GM18517 (cell line): ENCODE data around the gene RAB3GAP2.
"Not testable (repeated sequence)": the region's sequence is repeated elsewhere in the genome, so short reads cannot be mapped to it uniquely, and the experiment has no call there.

Experiments
- ATAC-seq: cut with Tn5 transposase; IDR thresholded peaks from one replicate; pipeline ENCODE4 v1.9.1; 2021; ENCODE audit warnings: mild to moderate bottlenecking, moderate library complexity; ENCODE audit not compliant: unreplicated experiment

RAB3GAP2 gene

DNA sequence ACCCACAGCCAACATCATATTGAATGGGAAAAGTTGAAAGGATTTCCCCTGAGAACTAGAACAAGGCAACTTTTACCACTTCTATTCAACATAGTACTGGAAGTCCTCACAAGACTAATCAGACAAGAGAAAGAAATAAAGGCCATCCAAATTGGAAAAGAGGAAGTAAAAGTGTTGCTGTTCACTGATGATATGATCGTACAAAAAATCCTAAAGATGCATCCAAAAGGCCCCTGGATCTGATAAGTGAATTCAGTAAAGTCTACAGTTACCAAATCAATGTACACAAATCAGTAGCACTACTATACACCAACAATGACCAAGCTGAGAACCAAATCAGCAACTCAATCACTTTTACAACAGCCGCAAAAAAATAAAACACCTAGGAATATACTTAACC, 28.3 kb downstream of the RAB3GAP2 start:
- ATAC-seq, result no peak

DNA sequence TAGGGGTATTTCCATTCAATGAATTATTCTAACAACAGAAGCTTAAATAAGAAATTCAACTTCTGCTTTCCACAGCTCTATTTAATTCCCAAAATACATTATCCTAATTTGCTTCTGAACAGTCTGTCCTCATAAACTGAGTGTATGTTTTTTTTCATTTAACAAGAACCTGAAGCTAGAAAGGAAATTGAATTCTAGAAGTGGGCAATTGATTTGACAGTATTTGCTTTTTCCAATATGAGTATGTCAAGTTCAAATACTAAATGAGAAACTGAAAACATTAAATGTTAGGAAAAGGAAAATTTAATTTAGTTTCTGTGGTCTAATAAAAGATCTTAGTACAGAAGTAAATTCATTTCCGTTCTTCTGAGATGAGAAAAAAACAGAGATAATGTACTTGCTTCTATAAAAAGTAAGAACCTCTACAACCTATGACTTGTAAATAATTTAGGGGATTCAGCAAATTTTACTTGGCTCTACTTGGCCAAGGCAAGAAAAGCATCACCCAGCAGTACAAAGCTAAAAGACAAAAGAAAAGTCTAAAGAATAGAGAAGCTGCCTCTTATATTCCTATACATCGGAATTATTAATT, 31.1 kb downstream of the RAB3GAP2 start:
- no peak for ATAC-seq

DNA sequence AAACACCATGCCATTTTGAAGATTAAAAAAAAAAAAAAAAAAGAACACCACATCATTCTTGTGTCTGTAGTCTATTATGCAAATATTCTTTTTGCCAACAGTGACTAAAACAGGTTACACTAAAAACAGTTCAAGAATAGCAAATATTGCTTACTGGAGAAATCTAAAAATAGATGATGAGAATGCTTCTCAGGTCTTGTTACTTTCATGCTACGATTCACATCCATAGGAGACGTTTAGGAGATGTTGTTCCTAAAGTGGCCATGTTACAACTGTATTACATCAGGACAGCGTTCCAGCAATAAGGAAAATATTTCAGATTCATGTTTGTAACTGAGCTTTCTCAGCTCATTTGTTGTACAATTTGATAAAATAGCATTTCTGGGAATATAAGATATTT, 32.3 kb downstream of the RAB3GAP2 start:
- ATAC-seq, result no peak

DNA sequence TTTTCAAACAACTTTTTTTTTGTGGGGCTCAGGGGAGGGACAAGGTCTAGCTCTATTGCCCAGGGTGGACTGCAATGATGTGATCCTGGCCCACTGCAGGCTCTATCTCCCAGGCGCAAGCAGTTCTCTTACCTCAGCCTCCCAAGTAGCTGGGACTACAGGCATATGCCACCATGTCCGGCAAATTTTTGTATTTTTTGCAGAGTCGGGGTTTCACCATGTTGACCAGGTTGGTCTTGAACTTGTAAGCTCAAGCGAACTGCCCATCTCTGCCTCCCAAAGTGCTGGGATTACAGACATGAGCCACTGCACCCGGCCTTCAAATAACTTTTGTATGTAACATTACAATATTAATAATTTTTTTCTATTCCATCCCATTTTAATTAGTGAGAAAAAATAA, 33.0 kb downstream of the RAB3GAP2 start:
- no peak for ATAC-seq

DNA sequence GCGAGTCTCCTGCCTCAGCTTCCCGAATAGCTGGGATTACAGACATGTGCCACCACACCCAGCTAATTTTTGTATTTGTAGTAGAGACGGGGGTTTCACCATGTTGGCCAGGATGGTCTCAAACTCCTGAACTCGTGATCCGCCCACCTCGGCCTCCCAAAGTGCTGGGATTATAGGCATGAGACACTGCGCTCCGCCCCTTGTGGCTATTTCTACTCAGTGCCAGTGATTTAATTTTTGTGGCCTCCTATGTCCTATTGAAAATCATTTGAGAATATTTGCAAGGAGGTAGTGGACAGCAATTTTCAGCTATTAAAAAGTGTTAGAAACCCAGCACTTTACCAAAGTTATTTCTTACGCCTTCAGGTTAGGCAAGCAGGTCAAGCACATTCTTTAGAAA, 36.0 kb downstream of the RAB3GAP2 start:
- ATAC-seq, result not testable (repeated sequence)

DNA sequence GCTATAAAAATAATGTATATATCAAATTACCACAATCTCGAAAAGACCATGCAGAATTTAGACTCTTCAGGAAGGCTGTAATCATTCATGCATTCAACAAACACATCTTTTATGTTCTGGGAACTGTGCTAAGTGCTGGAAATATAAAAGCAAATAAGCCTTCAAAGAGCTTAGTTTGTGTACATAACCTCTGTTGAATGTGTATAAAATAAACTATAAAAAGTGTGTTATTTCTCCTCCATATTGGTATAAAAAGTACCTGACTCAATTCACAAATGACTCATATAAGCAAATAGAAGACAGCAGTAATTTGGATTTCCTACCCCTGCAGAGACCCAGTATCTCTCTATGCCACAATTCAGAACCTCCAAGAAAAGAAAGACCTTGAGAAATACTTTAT, 36.8 kb downstream of the RAB3GAP2 start:
- ATAC-seq, result no peak

DNA sequence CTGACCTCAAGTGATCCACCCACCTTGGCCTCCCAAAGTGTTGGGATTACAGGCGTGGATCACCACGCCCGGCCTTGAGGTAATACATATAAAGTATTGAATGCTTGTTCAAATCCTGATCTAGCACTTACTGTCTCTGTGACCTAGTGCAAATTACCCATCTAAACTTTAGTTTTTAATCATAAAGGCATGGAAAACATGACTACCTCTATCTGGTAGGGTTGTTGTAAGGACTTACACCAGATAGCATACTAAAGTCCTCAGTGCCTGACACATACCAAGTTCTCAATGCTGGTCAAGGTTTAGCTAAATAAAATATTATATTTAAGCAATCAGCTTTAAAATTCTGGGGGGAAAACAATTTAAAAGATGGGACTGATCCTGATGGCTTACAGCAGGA, 38.3 kb downstream of the RAB3GAP2 start:
- no peak for ATAC-seq

DNA sequence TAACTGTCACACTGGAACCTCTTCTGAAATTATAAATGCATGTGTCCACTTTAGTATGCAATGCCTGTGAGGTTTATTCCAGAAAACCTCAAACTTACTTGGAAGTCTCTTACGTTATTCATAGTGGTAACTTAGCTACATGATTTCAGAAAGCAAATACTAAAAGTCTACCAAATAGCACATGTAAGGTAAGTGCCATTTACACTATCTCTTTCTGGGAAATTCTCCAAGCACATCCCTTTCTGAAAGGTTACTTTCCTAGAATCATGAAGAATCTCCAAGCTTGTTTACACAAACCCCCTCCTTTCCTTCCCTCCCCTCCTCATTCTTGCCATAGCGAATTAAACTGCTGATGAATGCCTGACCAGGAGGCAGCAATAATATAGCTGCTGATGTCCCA, 42.5 kb downstream of the RAB3GAP2 start:
- ATAC-seq, result no peak

DNA sequence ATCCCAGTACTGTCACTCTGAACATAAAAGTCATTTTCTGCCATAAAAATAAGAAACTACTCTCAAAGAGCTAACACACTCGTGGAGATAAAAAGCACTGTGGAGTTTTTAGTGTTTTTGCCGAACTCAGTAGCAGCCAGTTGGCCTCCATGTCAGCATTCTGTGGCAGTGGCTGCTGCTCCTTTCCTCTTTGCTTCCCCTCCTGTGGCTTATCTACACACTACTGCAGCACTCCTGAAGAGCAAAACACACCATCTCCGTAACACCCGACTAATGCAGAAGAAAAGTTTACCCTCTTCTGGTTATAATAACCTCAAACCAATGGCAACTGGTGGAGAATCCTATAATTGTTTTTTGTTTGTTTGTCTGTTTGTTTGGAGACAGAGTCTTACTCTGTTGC, 44.9 kb downstream of the RAB3GAP2 start:
- ATAC-seq, result no peak

DNA sequence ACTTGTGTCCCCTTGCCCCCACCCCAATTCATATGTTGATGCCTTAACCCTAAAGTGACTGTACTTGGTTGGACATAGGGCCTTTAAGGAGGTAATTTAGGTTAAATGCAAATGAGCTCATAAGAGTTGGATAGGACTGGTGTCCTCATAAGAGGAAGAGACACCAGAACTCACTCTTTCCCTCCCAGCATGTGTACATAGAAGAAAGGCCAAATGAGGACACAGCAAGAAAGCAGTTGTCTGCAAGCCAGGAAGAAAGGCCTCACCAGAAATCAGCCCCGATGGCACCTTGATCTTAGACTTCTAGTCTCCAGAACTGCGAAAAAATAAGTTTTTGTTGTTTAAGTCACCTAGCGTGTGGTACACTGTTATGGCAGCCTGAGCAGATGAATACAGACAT, 45.5 kb downstream of the RAB3GAP2 start:
- no peak for ATAC-seq

DNA sequence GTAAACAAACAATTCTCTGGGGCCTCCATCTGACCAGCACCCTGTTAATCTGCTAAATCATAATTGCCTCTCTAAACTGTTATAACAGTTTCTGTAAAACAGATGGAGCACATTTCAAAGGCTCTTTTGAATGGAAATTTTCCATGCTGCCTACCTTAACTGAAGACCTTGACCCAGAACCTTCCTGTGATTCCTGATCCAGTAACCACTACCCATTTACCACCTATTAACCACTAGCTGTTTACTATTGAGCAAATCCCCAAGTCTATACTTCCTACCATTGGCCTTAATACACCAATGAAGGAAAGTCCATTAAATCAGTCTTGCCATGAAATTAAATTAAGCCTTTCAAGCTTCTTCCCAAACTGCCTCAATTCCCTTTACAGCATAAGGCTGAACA, 46.3 kb downstream of the RAB3GAP2 start:
- no peak for ATAC-seq

DNA sequence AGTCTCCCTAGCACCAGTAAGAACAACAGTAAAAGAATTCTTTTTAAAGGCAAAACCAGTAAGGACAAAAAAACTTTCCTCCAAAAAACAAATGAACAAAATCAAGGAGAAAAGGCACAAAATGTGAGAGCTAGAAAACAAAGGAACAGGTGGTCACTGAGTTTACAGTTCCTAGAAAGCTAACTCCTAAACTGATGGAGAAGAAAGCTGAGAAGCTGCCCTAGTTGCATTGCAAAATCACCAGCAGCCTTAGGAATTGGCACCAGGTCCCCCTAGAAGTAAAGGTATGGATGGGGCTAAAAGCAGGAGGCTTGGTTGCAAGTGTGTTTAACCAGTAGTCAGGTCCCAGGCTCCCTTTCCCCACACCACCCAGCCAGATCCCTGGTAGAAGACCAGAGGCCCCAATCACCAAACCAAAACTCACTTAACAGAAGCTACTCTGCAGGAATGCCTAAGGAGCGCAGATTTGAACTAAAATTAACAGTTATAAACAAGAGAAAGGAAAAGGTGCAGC, 47.6 kb downstream of the RAB3GAP2 start:
- no peak for ATAC-seq

DNA sequence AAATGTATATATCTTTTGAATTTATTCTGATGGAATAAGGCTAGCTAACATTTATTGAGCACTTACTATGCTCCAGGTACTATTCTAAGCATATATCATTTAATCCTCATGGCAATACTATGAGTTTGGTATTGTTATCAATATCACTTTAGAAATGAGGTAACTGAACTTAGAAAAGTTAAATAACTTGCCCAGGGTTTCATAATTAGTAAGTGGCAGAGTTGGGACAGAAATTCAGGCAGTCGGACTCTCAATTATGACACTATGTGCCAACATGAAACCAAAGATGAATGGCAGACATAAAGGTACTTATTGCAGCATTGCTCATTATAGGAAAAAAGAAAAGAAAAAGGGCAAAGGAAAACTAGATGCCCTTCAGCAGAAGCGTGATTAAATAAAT, 48.2 kb downstream of the RAB3GAP2 start:
- ATAC-seq, result no peak

DNA sequence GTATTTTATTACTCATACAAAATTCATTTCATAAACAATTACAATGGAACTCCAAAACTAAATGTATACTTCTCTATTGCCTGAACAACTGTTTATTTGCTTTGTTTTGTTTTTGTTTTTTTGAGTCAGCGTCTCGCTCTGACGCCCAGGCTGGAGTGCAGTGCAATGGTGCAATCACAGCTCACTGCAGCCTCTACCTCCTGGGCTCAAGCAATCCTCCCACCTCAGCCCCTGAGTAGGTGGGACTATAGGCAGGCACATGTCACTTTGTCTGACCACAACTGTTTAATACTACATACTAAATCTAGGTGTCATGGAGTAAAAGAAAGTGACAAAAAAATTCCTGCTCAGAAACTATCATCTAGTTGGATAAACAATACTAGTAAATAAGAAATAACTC, 49.3 kb downstream of the RAB3GAP2 start:
- ATAC-seq, result no peak

DNA sequence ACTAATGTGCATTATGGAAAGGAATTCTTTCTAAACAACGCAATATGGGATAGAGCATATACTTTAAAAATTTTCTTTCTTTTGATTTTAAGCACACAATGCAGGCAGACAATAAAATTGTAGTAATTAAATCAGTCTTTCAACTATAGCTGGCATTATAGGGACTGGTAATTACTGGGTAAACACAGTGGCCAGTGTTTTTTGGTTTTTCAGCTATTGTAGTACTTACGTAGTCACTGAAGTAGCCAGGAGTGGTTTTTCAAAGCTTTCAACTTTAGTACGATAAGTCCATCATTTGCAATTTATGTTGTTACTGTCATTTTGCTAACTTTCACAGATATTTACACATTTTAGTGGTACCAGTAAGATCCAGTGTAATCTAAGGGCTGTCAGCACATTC, 50.6 kb downstream of the RAB3GAP2 start:
- ATAC-seq, result no peak

DNA sequence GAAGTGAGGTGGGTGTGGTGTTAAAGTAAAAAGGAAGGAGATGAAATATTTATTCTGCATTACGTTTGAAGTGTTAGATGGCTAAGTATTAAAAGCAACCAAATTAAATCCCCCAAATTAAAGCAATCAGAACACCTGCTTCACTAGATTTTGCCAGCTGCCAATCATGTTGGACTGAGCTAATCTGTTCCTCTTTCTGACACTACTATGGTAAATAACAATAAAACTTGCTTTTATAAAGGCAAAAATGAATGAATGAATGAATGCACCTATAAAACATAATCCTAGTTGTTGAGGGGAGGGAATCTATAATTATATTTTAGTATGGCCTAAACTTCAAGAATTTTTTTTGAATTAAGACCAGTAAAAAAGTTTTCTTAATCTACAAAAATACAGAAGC, 51.0 kb downstream of the RAB3GAP2 start:
- no peak for ATAC-seq

DNA sequence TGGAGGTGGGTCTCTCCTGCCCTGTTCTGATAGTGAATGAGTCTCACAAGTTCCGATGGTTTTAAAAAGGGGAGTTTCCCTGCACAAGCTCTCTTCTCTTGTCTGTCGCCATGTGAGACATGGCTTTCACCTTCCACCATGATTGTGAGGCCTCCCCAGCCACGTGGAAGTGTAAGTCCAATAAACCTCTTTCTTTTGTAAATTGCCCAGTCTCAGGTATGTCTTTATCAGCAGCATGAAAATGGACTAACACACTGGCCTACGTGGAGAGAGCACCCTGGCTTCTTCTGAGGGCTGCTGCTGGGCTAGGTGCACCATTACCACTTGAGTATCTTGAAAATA, 51.6 kb downstream of the RAB3GAP2 start:
- peak; percentile 15 for ATAC-seq

DNA sequence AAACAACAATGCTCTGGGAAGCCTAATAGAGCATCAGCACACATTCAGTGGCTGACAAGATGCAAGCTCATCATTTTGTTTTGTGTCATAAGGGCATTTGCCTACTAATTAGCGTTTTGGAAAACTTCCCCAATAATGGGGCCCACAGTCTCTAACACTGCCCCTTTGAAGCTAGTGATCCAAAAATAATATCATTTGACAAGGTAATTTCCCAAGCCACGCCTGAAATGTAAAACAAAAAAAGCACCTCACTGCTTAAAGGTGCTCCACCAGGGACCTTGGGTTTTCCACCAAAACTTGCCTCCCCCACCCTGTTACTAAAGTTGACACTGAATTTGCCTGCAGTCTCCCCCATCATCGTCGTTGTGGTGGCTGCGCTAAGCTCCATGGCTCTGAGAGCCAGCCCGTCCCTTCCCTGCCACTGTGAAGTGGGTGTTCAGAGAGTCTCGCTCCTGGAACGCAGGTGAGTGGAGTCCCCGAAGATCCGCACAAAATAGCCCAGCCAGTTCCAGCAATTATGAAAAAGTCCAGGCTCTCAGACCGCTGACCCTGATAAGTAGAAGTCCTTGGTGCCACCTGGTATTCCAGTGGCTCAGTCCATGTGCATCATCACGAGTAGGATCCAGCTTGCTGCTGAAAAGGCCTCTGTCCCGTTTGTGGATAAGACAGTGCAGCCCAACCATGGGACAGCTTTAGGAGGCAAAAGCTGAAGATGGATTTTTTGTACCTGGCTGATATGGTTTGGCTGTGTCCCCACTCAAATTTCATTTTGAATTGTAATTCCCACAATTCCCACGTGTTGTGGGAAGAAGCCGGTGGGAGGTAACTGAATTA, 52.2 kb downstream of the RAB3GAP2 start:
- ATAC-seq, result peak; percentile 55

DNA sequence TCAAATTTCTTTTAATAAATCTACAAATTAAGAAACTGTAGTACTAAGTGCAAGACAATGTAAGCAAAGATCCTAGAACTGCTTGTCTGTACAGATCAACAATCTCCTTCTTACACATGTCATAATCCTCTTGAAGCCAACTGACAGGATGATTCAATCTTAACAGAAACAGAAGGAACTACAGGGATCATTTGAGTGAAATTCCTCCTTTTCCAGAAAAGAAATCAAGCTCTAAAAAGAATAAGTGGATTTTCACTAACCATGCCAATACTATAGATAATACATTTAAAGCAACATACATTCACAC, 53.2 kb downstream of the RAB3GAP2 start:
- ATAC-seq, result no peak

DNA sequence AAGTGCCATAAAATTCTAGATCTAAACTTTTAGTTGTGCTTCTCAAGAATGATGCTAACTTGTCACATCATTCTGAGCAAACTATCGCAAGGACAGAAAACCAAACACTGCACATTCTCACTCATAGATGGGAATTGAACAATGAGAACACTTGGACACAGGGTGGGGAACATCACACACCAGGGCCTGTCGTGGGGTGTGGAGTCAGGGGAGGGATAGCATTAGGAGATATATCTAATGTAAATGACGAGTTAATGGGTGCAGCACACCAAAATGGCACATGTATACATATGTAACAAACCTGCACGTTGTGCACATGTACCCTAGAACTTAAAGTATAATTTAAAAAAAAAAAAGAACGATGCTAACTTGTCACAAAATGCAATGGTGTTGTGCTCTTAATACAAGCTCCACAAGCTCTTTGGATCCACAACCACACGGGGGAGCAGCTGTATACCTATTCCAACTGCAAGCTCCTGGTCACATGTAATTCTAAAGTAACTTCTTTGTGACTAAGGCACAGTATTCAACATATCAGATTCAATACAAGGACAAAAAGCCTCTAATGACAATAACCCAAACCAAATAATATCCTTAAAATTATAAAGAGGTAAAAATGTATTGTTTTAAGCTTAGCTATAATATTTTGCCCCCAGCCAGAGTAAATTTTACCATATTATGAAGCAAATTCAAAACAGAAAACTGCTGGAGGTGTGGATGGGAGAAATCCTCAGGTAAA, 53.7 kb downstream of the RAB3GAP2 start:
- peak; percentile 37 for ATAC-seq

DNA sequence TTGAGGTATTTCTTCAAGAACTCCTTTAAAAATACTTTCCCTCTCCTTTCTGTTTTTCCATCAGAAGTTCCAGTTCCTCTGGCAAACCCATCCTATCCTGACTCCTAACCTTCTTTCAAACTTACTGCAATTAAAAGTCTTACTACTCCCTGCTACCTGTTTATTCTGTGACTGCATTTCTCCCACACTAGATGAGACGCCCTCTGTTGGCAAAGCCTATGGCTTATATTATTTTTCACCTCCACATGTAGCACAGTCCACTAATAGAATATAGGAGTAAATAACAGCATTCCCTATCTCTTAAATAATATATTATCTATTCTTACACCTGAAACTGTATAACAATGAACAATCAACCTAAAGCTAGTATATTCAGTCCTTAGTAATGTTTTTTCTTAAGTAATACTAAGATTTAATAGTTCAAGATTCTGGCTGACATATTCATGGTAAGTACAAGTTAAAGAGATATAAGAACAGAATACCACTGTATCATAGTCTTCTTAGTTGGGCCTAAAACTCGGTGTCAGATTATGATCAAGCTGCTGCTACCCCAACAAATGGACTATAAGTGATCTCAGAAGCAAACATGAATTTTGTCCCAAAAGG, 54.8 kb downstream of the RAB3GAP2 start:
- ATAC-seq, result no peak
